GM21381 (cell line): ENCODE data around the gene AMOTL1.

ENCODE experiments used
- ATAC-seq: cut with Tn5 transposase; IDR thresholded peaks from one replicate; pipeline ENCODE4 v1.9.1; 2021; ENCODE audit warnings: mild to moderate bottlenecking, moderate library complexity; ENCODE audit not compliant: unreplicated experiment

AMOTL1 gene

DNA sequence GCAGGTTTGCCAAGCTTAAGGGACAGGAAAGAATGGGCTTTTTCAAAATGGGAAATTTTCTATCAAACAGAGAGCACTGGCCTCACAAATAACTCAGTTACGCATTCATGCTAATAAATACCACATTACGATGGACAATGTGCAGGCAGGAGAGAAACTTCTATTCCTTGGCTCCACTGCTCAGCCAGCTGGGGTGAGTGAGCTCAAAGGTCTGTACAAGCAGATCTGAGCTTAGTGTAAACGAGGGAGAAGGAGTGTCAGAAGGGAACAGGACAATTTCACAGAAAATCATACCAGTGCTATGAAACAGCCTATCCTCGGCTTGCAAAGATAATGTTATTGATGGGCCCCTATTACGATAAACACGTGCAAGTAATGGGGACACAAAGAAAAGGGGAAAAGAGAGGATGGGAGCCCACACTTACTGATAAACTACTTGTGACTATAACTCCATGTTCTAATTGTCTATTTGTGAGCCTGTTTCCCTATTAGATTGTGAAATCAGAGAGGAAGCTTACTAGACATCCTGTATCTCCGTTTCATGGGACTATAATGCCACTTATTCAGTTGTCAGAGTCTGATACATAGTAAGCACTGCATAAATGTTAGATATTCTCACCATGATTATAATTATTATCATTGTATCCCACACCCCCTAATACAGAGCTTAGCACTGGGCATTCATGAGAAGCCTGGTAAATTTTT, 46.3 kb downstream of the AMOTL1 start:
- ATAC-seq: no peak

GRCh38 chr11:94815705-94816344, 47.7 kb downstream of the AMOTL1 start:
- no peak for ATAC-seq

DNA sequence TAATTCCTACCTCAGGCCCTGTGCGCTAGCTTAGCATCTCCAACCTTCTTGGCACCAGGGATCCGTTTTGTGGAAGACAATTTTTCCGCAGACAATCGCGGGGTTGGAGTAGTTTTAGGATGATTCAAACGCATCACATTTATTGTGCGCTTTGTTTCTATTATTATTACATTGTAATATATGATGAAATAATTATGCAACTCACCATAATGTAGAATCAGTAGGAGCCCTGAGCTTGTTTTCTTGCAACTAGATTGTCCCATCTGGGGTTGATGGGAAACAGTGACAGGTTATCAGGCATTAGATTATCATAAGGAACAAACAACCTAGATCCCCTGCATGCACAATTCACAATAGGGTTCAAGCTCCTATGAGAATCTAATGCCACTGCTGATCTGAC, 52.3 kb downstream of the AMOTL1 start:
- ATAC-seq: no peak

GRCh38 chr11:94821439-94821838, 53.3 kb downstream of the AMOTL1 start:
- ATAC-seq: no peak

- ATAC-seq: no peak
These were observed 53.9 kb downstream of the AMOTL1 start for GRCh38 chr11:94822080-94822479.

DNA sequence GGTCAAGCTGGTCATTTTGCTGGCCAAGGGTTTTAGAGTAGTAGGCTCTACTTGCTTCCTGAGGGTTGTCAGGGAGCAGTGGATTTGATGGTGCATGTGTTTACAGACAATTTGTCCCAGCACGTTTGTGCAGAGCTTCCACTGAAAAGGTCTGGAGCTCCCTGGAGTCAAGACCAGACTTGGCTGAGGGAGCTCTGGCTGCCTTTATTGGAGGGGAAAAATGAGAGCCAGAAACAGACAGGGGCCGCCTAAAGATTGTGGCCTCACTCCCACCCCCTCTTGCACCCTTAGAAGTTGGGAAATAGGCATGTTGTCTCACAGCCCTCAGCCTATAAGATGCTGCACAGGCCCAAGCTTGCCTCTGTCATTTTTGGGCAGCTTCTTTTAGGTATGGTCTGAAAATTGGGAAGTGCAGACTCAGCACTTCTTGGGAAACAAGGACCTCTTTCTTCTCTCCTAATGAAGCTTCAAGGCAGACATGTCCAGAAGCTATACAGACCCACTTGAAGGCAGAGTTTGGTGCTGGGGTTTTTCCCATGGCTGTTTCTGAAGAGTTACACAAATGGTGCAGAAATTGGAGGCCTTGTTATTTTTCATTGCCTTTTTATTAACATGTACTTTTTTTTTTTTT, 55.1 kb downstream of the AMOTL1 start:
- ATAC-seq: no peak

- no peak for ATAC-seq
These were observed 56.9 kb downstream of the AMOTL1 start for GRCh38 chr11:94825031-94825430.

- ATAC-seq: no peak
These were observed 57.3 kb downstream of the AMOTL1 start for GRCh38 chr11:94825481-94825880.

GRCh38 chr11:94826415-94826814, 58.3 kb downstream of the AMOTL1 start:
- ATAC-seq: no peak

GRCh38 chr11:94828088-94828487, 59.9 kb downstream of the AMOTL1 start:
- no peak for ATAC-seq

DNA sequence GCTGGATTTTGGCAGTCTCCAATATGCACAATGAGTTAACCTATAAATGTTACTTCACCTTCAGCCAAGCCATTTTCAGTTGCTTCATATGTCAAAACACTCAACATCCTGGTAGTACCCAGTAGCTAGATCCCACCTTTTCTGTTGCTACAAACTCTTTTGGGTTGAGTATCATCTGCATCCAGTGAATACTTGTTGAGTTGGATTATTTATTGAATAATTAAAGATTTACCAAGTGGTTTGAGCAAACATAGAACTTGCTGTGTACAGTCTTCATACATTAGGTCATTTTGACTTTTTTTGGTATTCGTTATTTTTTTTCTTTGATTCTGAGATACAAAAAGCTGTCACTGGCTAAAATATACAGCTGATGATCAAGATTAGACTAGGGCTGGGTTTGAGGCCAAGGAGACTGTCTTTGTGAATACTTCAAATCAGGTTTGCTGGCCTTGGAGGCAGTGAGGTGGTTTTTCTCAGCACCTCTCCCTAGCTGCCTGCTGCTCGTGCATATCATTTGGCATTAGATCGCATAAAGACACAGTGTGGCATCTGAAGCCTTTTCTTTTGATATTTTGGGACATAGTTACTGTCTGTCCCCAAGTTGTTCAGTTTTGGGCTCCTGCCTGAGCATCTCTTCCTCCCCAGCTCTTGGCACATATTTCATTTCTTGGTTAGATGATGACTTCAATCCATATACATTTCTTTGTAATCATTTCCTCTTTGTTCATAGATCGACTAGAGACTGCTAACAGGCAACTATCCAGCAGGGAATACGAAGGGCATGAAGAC, 62.8 kb downstream of the AMOTL1 start:
- ATAC-seq: no peak

DNA sequence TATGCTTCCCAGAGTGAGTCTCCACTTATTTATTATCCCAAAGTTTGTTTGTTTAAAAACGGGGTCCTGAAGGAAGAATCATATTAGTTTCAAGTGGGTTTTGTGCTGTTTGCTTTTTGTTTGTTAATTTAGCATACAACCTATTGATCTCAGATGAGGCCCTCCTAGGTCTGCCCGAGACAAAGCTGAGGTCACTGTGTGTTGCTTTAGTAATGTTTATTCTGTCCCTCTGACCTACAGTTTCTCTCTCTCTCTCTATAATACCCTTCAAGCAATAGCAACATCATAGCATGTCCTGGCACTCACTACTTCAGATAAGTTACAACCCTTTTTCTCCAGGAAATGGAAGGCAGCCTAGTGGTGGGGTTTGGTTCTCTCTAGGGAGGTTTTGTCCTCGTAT, 63.4 kb downstream of the AMOTL1 start:
- no peak for ATAC-seq

DNA sequence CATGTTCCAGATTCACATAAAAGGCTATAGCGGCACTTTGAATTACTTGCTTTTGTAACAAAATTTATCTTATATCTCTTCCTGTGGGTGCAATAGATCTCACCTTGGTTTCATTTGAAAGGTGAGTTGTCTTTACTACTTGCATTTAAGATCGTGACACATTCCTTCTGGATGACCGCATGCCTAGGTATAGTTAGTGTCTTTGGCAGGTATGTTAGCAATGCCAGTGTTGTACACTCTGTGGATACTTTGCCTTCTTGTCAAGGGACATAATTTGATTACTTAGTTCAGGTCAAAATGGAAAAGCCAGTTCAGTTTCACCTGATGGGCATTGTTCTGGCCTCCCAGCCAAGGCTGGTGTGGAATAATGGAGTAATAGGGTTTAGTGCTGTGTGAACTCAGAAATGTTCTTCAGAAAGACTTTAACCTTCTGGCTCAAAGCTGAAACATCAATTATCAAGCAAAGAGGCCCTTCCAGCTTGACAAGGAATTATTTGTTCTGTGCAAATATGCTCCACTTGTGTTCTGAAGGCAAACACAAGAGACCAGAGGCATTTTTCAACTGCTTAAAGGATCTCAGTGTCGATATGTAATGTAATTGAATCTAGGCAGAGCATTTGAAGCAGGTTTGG, 64.6 kb downstream of the AMOTL1 start:
- no peak for ATAC-seq

DNA sequence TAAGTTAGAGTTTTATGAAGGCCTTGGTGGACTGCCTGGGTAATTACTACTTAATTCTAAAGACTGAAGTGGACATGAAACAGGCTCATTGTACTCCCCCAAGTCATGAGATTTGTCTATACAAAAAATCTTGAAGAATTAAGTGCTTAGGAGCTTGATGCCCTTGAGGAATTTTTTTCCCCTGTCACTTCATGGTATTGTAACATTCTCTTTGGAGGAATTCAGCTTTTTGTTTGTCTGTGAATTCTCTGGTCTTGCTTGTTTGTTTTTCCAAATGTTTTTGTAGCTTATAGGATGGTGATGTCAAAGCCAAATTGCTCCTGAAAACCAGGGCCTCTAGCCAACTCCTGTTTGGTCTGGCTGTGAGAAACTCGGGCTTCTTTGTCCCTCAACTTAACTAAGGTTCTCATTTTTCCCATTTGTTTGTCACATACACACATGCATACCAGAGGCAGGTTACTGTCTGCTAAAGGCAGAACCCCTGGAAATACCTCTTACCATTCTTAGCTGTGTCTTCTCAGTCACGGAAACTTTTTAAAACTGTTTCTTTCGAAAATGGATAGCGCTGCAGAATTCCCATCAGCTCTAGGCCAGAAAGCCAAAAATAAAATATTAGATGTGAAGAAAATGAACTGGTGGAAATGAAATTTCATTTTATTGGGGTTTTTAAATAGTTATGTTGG, 66.9 kb downstream of the AMOTL1 start:
- no peak for ATAC-seq

DNA sequence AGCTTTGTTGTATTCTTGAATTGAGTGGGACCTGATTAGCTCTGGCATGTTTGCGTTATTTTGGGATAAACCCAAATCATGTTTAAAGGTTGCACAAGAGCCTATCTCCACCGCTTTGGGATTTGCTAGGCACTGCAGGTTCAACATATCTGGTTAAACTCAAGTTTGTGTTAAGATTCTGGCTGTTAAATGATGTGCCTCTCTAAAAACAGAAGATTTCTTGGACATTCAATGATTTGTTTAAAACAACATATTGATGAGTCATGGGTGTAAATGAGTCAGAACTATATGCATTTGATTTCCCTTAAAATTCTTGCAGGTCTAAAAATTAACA, 67.4 kb downstream of the AMOTL1 start:
- no peak for ATAC-seq

DNA sequence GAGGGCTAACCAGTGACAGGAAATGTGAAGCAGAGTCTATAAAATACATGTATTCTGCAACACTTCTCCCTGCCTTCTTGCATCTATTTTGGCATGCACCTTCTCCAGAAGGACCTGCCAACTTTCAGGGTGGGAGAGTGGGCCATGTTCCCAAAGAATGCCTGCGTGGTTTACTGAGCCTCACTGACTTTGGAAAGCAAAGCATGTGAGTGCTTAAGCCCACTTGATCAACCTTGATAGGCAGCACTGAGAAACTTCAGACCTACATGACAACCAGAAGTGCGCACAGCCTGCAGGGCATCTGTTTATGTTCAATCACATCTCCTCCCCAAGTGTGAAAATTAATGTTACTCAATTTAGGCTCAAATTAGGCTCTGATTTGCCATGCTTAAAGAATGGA, 69.2 kb downstream of the AMOTL1 start:
- no peak for ATAC-seq

- no peak for ATAC-seq
These were observed 70.0 kb downstream of the AMOTL1 start for GRCh38 chr11:94838027-94838731.

- ATAC-seq: no peak
These were observed 72.1 kb downstream of the AMOTL1 start for GRCh38 chr11:94840209-94840608.

- ATAC-seq: no peak
These were observed 75.9 kb downstream of the AMOTL1 start for GRCh38 chr11:94844031-94844430.

- ATAC-seq: no peak
These were observed 77.5 kb downstream of the AMOTL1 start for GRCh38 chr11:94845622-94846021.
